Ammon's horn (tissue), 1 donor: ENCODE results near the gene EGLN1.

Source experiments
- DNase-seq: peaks from one replicate; pipeline ENCODE4 v3.0.0-alpha.2; 2016; ENCODE audit warnings: low spot score

The EGLN1 gene

DNA sequence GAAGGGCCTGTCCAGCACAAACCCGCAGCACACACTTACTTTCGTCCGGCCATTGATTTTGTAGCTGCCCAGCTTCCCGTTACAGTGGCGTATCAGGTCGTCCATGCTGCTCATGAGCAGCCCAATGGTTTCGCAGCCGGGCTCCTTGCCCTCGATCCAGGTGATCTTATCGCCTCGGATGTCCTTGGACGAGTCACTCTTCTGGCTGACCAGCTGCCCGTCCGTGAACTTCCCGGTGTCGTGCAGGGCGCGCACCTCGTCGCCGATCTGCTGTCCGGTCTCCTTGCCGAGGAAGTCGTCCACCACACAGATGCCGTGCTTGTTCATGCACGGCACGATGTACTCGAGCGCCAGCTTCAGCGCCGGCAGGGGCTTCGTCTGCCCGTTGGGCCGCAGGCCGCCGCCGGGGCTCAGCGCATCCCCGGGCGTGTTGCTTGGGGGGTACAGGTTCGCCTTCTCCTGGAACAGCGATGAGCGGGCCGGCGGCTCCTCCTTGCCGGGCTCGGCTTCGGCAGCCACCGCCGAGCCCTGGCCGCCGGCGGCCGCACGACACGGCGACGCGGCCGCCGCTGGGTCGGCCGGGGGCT, 1.0 kb downstream of the EGLN1 start:
- DNase-seq, result peak; percentile 48

GRCh38 chr1:231420299-231420958, 1.7 kb downstream of the EGLN1 start:
- peak; percentile 33 for DNase-seq

- DNase-seq, result no peak
Measured at GRCh38 chr1:231419738-231420298, 2.3 kb downstream of the EGLN1 start.

DNA sequence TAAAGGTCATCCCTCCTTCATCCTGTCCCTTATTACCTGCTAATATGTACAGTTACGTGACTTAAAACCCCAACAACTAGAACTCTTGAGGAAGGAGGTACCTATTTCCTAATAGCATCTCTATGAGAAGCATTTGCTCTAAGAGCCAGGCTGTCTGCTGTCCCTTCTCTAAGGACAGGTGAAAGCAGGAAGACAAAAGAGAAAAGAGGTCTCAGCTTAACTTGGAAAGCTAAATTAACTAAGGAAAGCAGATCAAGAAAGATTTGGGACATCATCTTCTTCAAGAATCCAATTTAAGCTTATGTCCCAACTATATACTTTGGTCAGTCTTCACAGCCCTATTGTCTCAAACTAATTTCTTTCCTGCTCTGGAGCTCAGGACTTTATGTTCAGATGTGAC, 2.9 kb downstream of the EGLN1 start:
- no peak for DNase-seq

GRCh38 chr1:231418741-231419107, 3.4 kb downstream of the EGLN1 start:
- DNase-seq, result no peak

DNA sequence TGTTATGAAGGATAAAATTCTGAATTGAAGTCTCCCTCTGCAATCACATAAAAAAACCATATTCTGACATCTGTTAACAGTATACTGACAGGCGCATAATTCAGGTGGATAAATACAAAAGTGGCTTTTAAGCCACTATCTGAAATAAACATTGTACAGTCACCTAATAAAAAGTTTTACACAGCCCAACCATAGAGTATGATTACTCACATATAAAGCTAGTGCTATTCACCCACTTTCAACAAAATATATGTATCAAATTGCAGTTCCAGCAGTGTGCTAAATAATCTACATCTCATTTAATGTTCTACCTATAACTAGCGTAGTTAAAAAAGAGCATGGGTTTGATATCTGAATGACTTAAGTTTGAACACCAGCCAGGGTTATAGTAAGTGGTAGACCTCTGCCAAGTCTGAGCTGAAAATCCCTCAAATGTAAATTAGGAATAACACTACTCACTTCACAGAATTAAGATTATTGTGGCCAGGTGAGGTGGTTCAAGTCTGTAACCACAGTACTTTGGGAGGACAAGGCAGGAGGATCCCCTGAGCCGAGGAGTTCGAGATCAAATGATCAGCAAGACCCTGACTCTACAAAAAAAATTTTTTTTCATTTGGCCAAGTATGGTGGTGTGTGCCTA, 3.9 kb downstream of the EGLN1 start:
- no peak for DNase-seq

DNA sequence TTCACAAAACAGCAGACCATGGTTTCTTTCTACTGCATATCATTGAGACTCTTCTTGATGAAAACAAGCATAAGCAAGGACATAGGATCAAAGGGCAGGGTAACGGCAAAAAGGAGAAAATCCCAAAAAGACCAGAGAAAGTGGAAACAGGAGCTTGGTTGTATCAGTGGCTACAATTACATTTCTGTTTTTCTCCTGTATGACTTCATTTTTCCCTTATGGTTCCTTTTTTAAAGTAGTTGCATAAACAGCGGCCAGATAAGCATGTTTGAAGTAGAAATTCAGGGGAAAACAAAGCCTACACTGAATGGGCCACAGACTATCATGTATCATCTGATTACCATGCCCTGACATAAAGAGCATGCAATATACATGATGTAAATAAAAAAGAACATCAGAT, 4.6 kb downstream of the EGLN1 start:
- no peak for DNase-seq

- no peak for DNase-seq
Measured at GRCh38 chr1:231416901-231417300, 5.2 kb downstream of the EGLN1 start.

DNA sequence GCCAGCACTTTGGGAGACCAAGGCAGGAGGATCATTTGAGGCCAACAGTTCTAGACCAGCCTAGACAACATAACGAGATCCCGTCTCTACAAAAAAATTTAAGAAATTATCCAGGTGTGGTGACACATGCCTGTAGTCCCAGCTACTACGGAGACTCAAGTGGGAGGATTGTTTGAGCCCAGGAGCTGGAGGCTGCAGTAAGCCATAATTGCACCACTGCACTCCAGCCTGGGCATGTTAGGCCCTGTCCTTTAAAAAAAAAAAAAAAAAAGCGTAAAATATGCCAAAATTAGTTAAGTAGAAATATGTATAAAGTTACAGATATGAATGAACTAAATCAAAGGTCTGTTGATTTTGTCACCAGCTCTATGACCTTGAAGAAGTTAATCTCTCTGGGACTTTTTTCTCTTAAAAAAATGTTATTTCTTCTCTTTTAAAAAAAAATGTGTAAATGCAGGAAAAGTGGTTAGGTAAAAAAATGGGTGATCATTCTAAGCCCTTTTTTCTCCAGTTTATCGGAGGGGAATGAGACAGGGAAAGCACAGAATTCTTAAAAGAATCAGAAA, 7.0 kb downstream of the EGLN1 start:
- no peak for DNase-seq

GRCh38 chr1:231414260-231415016, 7.6 kb downstream of the EGLN1 start:
- DNase-seq, result no peak

- no peak for DNase-seq
Measured at GRCh38 chr1:231413749-231414082, 8.4 kb downstream of the EGLN1 start.

DNA sequence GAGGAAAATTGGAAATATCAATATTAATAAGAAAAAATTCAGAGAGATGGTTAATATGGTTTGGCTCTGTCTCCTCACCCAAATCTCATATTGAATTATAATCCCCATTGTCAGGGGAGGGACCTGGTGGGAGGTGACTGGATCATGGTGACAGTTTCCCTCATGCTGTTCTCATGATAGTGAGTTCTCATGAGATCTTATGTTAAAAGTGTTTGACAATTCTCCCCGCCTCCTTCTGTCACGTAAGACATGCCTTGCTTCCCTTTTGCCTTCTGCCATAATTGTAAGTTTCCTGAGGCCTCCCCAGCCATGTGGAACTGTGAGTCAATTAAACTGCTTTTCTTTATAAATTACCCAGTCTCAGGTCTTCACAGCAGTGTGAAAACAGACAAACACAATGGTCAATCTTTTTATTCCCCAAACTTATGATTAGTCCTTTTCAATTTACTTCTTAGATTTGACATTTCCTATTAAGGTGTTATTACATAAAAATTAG, 11.0 kb downstream of the EGLN1 start:
- DNase-seq, result no peak

- DNase-seq, result no peak
Measured at GRCh38 chr1:231410036-231410612, 12.0 kb downstream of the EGLN1 start.

GRCh38 chr1:231408528-231409094, 13.5 kb downstream of the EGLN1 start:
- DNase-seq, result no peak

DNA sequence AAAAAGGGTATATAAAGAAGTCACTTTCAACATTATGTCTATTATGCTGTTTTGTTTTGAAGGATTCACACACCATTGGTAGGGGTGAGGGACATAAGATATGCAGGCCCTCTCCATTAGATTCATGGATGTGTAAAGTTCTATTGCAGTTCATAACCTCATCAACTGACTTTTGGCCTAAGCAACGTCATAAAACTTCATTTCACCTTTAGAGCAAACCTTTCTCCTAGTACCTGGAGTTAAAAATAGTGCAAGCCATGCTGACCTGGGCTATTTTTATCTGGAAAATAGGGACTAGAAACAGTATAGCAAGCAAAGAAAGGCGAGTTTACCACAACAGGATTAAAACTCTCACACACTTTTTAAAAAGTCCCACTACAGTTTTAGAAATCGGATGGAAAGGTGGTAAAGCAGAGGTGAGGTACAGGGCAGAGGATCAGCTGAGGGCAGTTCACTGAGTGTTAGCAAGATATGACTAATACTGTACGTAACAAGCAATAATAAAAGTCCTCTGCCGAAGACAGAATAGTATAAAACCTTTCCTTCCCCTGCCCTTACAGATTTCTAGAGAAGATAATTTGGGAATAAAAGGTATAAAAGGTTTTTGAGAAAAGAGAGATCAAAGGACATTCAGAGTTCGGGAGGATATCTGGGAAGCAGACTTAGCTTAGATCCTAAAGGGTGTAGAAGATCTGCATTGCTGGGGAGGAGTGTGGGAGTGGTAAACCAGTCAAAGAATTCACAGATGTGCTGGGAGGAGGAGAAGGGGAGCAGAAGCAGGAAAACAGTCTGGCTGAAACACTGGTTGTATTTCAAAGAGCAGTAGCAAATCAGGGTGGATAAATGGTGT, 14.3 kb downstream of the EGLN1 start:
- DNase-seq, result peak; percentile 24

DNA sequence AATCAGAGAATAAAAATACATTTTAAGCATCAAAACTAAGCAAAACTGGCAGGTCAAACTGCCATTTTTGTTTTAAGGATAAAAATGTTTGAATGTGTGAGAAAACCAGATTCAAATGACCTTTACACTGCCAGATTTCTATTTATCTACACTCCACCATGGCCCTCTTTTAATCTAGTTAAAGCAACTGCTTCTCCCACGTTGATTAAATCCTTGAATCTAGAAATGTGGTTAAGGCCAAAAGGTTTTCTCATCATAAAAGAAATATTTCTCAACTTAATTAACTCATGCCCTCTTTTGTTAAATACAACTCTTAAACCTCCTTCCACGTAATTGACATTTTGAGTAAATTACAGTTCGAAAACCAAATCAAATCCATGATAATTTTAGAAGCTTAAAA, 15.0 kb downstream of the EGLN1 start:
- DNase-seq, result no peak

DNA sequence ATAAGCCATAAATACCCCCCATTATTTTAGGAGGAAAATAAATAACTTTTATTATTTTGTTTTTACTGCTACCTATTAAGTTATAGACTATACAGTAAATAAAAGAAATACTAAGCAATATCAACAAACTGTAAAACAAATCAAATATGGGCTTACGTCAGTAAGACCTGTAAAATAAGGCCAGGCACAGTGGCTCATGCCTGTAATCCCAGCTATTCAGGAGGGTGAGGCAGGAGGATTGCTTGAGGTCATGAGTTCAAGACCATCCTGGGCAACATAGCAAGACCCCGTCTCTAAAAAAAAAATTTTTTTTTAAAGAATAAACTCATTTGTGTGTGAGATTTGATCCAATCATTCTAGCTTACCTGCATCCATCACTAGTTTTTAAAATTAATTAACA, 17.8 kb downstream of the EGLN1 start:
- no peak for DNase-seq

- no peak for DNase-seq
Measured at GRCh38 chr1:231401478-231401877, 20.6 kb downstream of the EGLN1 start.

GRCh38 chr1:231397886-231398671, 24.0 kb downstream of the EGLN1 start:
- no peak for DNase-seq

- no peak for DNase-seq
Measured at GRCh38 chr1:231396643-231397042, 25.4 kb downstream of the EGLN1 start.
